HL-60/S4 treated with phorbol 12-myristate 13-acetate at 8.2 ng/mL for 4 days and 3 days (cell line): Measurements from ENCODE around the gene ANKS4B.
"Not testable (repeated sequence)": the region's sequence is repeated elsewhere in the genome, so short reads cannot be mapped to it uniquely, and the experiment has no call there.

ENCODE experiments used
- in situ Hi-C: fragments of 300-500 bp; cut with MboI; formaldehyde crosslinking; loops from 2 replicates; pipeline ENCODE4 v1.15.0; 2022; ENCODE audit warnings: low sequenced_read_pairs

Gene ANKS4B

GRCh38 chr16:21218153-21218552 lies 15.3 kb upstream of the ANKS4B start:
- in situ Hi-C loops: no loop called here

GRCh38 chr16:21219551-21219950 lies 13.9 kb upstream of the ANKS4B start:
- in situ Hi-C loops: no loop called here

- in situ Hi-C loops: no loop called here
Measured at GRCh38 chr16:21222495-21223337, 10.8 kb upstream of the ANKS4B start.

- in situ Hi-C loops: no loop called here
Measured at GRCh38 chr16:21223787-21224186, 9.7 kb upstream of the ANKS4B start.

GRCh38 chr16:21224800-21225199 lies 8.7 kb upstream of the ANKS4B start:
- in situ Hi-C loops: no loop called here

- in situ Hi-C loops: no loop called here
Measured at GRCh38 chr16:21226749-21227148, 6.8 kb upstream of the ANKS4B start.

GRCh38 chr16:21227866-21228265 lies 5.6 kb upstream of the ANKS4B start:
- in situ Hi-C loops: no loop called here

GRCh38 chr16:21228361-21228872 lies 5.1 kb upstream of the ANKS4B start:
- in situ Hi-C loops: no loop called here

- in situ Hi-C loops: no loop called here
Measured at GRCh38 chr16:21233045-21233520, 416 bp upstream of the ANKS4B start.

- in situ Hi-C loops: no loop called here
Measured at GRCh38 chr16:21235199-21235585, 1.7 kb downstream of the ANKS4B start.

GRCh38 chr16:21236831-21237230 lies 3.3 kb downstream of the ANKS4B start:
- in situ Hi-C loops: no loop called here

- in situ Hi-C loops: no loop called here
Measured at GRCh38 chr16:21239646-21240045, 6.1 kb downstream of the ANKS4B start.

- in situ Hi-C loops: no loop called here
Measured at GRCh38 chr16:21242756-21243155, 9.3 kb downstream of the ANKS4B start.

GRCh38 chr16:21244518-21245215 lies 11.2 kb downstream of the ANKS4B start:
- in situ Hi-C loops: no loop called here

GRCh38 chr16:21248179-21248578 lies 14.7 kb downstream of the ANKS4B start:
- in situ Hi-C loops: not testable (repeated sequence)

- in situ Hi-C loops: no loop called here
Measured at GRCh38 chr16:21250072-21250923, 16.8 kb downstream of the ANKS4B start.

GRCh38 chr16:21253470-21253869 lies 20.0 kb downstream of the ANKS4B start:
- in situ Hi-C loops: no loop called here

GRCh38 chr16:21256636-21257035 lies 23.1 kb downstream of the ANKS4B start:
- in situ Hi-C loops: no loop called here

- in situ Hi-C loops: no loop called here
Measured at GRCh38 chr16:21257284-21257683, 23.8 kb downstream of the ANKS4B start.

GRCh38 chr16:21260870-21261791 lies 27.6 kb downstream of the ANKS4B start:
- in situ Hi-C loops: no loop called here
